ENCODE data around the gene TTC8.
"Not testable (repeated sequence)": the region's sequence is repeated elsewhere in the genome, so short reads cannot be mapped to it uniquely, and the experiment has no call there.

The TTC8 gene

DNA sequence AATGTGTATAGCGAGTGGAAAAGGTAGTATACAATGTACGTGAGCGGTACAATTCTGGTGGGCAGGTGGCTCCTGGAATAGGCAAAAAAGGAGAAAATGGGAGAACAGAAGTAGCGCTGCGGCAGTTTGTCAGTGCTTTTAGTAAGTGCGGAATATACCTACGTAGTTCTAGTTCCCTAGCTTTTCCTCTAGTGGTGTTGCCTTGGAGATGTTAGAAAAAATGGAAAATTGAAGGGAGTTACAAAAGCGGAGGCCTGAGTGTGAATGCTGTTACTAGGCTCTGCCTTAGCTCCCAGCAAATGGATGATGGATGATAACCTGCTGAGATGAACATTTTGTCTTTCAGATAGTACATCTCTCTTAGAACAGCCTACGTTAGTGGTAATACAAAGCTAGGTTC lies 1.1 kb downstream of the TTC8 start:
- no peak for DNase-seq

DNA sequence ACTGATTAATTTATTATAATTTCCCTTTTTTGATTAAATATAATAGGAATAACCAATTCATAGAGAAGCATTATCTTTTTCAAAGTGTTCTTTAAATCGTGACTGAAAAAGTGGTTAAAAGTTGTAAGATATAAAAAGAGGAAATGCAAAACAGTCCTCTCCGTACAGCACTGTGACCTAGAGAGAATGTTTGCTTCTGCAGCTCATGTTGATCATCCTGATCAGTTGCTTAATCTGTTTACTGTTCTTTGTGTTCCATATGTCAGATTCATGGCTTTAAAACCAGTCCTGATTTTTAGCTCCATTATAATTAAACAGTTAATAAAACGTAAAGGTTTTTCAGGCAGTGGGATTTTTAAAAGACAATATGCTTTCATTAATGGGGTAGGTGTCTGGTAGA lies 4.7 kb downstream of the TTC8 start:
- DNase-seq, result no peak

- no peak for DNase-seq
Observed at GRCh38 chr14:88829685-88830302, 5.3 kb downstream of the TTC8 start.

DNA sequence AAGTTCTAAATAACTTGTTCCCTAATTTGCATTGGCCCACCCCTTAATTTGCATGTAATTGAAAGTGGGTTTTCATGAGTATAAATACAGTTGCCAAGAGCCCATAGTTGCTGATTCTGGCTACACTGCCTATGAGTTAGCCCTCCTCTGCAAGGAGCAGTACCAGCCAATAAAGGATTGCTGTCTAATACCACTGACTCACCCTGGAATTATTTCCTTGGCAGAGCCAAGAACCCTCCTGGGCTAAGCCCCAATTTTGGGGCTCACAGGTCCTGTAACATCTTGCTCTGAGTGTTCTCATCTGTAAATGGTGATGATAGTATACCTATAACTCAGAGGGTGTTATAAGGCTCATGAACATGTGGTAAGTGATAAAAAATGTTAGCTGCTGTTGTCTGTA lies 6.8 kb downstream of the TTC8 start:
- DNase-seq, result no peak

- DNase-seq, result no peak
Observed at GRCh38 chr14:88834883-88835431, 10.5 kb downstream of the TTC8 start.

DNA sequence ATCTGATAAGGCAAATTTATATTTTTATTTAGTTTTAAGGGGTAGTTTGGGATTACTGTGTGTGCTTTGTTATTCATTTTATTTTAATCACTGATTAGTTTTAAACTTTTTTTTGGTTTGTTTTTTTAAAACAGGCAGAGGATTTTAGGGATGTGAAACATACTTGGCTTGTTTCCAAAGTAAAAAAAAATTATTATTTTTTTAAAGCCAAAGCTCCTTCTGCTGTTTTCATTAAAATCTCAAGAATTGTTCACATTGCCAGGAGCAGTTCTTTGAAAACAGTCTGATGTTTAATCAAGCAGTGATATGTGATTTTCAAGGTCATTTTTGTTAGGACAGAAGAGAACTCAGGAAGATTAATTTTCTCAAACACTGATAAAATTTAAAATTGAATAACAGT lies 11.2 kb downstream of the TTC8 start:
- DNase-seq, result no peak

GRCh38 chr14:88837495-88837894 lies 13.0 kb downstream of the TTC8 start:
- no peak for DNase-seq

DNA sequence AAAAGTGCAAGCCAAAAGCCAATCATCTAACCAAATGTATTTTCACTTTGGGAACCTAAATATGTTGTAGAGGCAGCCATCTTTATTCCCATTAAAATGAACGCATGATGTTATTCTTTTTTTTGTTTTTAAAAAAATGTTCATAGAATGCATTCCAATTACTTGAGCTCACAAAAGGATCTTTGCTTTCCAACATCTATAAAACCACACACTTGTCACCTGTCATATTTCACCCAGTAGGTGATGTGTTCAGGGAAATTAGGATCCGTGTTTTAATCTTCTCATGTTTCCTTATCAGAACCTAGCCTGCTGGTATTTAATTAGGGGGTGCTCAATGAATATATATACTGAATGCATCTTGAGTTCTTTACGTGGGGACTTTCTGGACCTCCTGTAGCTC lies 13.6 kb downstream of the TTC8 start:
- DNase-seq, result no peak

GRCh38 chr14:88840926-88841325 lies 16.5 kb downstream of the TTC8 start:
- DNase-seq, result no peak

GRCh38 chr14:88841741-88842140 lies 17.3 kb downstream of the TTC8 start:
- no peak for DNase-seq

DNA sequence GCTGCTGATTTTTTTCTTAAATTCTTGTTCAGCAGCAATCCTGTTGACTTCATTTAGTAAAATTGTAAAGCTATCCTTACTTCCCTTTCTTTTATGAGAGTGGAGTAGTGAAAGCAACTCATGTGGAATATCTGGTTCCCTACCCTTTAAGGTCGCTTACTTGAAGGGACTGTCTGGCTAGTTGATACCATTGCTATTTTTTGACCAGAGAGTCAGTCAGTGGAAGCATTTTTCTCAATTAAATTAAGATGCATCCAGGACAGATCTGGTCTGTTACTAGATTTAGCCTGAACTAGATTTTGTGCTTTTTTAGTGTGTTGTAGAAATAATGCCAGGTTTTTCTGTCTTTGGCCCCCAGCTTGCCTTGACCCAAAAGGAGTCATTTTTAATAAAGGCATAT lies 18.0 kb downstream of the TTC8 start:
- DNase-seq, result no peak

GRCh38 chr14:88844980-88845491 lies 20.6 kb downstream of the TTC8 start:
- no peak for DNase-seq

DNA sequence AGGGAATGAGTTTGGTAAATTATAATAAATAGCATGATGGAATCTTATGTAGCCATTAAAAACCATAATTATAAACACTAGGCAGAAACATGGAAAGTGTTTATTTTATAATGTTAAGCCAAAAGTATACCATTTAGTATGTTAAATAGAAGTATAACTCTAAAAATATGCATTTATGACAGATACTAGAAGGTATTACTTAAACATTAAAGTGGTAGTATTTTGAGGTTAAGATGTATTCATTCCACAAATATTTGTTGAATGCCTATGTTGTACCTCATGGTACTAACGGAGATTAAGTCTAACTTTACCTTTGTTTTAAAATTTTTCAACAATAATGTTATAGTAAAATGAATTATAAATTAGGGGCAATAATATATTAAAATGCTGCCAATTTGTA lies 24.1 kb downstream of the TTC8 start:
- no peak for DNase-seq

- DNase-seq, result no peak
Observed at GRCh38 chr14:88849716-88850115, 25.3 kb downstream of the TTC8 start.

DNA sequence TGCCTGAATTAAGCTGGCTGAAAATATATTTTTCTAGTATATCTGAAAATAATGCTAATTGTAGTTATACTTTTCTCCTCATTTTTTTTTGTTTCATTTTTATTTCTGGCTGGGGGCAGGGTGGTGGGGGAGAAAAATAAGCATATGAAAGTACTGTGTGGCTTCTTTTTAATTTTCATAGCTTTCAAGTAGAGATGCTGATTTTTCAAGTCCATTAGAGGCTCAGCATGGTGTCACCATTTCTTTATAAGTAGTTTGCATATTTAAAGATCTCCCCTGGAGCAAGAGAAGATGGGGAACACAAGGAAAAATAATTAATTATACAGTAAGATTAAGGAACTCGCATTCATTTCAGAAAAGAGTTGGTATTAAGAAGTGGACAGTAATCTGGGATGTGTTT lies 27.1 kb downstream of the TTC8 start:
- no peak for DNase-seq

DNA sequence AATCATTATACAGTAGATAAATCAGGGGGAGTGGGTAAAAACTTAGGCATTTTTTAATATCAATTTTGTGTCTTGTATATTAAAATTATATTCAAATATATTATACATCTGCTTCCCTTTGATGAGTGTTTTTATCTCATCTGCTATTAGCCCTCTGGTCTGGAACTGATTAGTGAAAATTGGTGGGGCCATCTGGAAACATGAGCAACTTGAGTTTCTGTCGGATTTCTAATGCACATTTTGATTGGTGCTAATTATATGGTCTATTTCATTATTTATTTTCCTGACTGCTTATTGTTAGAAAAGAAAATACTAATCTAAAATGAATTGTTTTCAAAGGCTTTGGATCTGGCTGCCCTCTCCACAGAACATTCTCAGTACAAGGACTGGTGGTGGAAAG lies 28.2 kb downstream of the TTC8 start:
- DNase-seq, result no peak

GRCh38 chr14:88853129-88853528 lies 28.7 kb downstream of the TTC8 start:
- no peak for DNase-seq

DNA sequence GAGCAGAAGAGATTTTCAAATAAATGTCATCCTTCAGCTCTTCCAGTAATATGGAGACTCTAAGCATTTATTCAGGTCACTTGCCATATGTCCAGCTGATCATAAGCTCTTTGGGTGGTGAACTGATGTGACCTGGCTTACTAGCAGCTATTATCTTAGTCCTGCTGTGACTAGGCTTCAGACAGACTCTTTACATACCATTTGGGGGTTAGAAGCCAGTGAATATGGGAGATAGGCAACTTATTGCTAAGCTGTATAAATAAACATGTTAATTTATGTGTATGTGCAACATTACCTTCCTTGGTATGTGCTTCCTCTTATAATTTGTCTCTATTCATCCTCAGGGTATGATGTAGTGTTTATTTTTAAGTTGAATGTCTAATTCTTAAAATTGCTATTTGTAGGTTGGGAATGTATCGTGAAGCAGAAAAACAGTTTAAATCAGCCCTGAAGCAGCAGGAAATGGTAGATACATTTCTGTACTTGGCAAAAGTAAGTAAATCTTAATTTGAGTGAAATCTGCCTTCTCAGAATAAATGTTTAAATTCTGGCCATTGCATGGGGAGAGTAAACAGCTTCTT lies 32.4 kb downstream of the TTC8 start:
- no peak for DNase-seq

GRCh38 chr14:88857861-88858260 lies 33.4 kb downstream of the TTC8 start:
- not testable (repeated sequence) for DNase-seq

- DNase-seq, result not testable (repeated sequence)
Observed at GRCh38 chr14:88859118-88859517, 34.7 kb downstream of the TTC8 start.

- no peak for DNase-seq
Observed at GRCh38 chr14:88863167-88863566, 38.7 kb downstream of the TTC8 start.

DNA sequence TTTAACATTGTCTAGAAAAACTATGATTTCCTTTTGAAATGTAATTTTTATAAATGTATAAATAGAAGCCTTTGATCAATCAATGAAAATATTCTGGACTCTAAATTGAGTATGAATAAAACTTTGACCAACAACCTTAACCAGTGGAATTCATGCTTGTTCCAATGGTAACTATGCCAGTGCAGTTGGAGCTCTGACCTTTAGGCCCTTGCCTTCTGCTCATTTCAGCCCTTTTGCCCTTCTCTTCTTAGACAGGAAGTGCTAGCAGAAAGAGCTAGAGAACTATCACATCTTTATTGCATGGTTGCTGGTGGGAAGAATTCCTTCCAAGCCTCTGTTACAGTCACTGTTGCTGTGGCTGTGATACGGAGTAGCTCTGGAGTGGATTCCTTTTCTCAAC lies 39.7 kb downstream of the TTC8 start:
- DNase-seq, result no peak

DNA sequence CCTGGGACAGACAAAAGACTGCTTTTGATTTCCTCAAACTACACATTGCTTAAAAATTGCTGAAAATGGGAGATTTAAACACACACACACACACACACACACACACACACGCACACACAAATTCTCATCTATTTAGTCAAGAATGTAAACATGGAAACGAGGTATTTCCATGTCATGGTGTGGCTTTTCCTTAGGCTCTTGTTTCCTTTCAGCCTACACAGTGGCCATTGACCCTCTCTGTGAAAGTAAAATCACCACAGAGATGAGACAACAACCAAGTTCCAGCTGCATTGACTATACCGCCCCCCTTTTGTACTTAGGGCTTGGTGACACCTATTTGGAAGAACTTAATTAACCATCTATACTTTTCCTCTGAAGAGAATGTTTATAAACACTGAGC lies 41.9 kb downstream of the TTC8 start:
- no peak for DNase-seq

GRCh38 chr14:88868558-88869159 lies 44.2 kb downstream of the TTC8 start:
- DNase-seq, result no peak

Measured in activated gamma-delta T cell (primary cell).